Chondrocyte (in vitro differentiated cells): ENCODE results near the gene SPAG5. TPM values are rescaled to one million over a fixed set of nuclear protein-coding genes. Genes with fewer than 3 reads are reported as not detected.
A peak's percentile ranks its signal among the peaks of the same experiment; 100 is the strongest.

Experiments
- DNase-seq: peaks from one replicate; pipeline ENCODE4 v3.0.0; 2021; ENCODE audit warnings: mixed read lengths, low spot score
- H3K27ac Mint-ChIP-seq: one replicate; pipeline ENCODE4 v1.8.0; 2021; ENCODE audit warnings: mild to moderate bottlenecking, moderate library complexity, mixed read lengths; ENCODE audit not compliant: unreplicated experiment
- H3K27me3 Mint-ChIP-seq: 2 replicates; pipeline ENCODE4 v1.8.0; 2021; ENCODE audit warnings: low read depth, mixed read lengths
- H3K36me3 Mint-ChIP-seq: 2 replicates; pipeline ENCODE4 v1.8.0; 2021; ENCODE audit warnings: low read depth, mixed read lengths
- H3K4me1 Mint-ChIP-seq: 2 replicates; pipeline ENCODE4 v1.8.0; 2021; ENCODE audit warnings: low read depth, mild to moderate bottlenecking, mixed read lengths
- H3K4me3 Mint-ChIP-seq: one replicate; pipeline ENCODE4 v1.8.0; 2021; ENCODE audit warnings: mild to moderate bottlenecking, moderate library complexity, mixed read lengths; ENCODE audit not compliant: unreplicated experiment
- H3K9me3 Mint-ChIP-seq: 2 replicates; pipeline ENCODE4 v1.8.0; 2021; ENCODE audit warnings: low read depth, mixed read lengths
- long read RNA-seq: library from polyadenylated mRNA; stranded (forward); transcript quantifications from one replicate; pipeline ENCODE4 v2.0.0, GENCODE V29; 2021
- total RNA-seq: library from RNA; stranded (reverse); gene quantifications from 3 replicates; pipeline ENCODE4 v1.2.1, GENCODE V29; 2021
- TF ChIP-seq, protein P1 (sequence below): fragments of 200-600 bp; sonication (generic); IDR thresholded peaks from 2 replicates; pipeline ENCODE4 v1.5.0; 2021; ENCODE audit warnings: antibody characterized with exemption, mild to moderate bottlenecking, moderate library complexity

Gene SPAG5, protein sequence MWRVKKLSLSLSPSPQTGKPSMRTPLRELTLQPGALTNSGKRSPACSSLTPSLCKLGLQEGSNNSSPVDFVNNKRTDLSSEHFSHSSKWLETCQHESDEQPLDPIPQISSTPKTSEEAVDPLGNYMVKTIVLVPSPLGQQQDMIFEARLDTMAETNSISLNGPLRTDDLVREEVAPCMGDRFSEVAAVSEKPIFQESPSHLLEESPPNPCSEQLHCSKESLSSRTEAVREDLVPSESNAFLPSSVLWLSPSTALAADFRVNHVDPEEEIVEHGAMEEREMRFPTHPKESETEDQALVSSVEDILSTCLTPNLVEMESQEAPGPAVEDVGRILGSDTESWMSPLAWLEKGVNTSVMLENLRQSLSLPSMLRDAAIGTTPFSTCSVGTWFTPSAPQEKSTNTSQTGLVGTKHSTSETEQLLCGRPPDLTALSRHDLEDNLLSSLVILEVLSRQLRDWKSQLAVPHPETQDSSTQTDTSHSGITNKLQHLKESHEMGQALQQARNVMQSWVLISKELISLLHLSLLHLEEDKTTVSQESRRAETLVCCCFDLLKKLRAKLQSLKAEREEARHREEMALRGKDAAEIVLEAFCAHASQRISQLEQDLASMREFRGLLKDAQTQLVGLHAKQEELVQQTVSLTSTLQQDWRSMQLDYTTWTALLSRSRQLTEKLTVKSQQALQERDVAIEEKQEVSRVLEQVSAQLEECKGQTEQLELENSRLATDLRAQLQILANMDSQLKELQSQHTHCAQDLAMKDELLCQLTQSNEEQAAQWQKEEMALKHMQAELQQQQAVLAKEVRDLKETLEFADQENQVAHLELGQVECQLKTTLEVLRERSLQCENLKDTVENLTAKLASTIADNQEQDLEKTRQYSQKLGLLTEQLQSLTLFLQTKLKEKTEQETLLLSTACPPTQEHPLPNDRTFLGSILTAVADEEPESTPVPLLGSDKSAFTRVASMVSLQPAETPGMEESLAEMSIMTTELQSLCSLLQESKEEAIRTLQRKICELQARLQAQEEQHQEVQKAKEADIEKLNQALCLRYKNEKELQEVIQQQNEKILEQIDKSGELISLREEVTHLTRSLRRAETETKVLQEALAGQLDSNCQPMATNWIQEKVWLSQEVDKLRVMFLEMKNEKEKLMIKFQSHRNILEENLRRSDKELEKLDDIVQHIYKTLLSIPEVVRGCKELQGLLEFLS
- 10.3 to 20.3 TPM (median 12.9 TPM) in 3 replicates for total RNA-seq
- long read RNA-seq, full-length matches to known transcripts, result 25 of 32 reads
- long read RNA-seq, partial matches to known transcripts, result 1 of 32 reads
- long read RNA-seq, other reads (novel, unspliced or antisense), result 6 of 32 reads

DNA sequence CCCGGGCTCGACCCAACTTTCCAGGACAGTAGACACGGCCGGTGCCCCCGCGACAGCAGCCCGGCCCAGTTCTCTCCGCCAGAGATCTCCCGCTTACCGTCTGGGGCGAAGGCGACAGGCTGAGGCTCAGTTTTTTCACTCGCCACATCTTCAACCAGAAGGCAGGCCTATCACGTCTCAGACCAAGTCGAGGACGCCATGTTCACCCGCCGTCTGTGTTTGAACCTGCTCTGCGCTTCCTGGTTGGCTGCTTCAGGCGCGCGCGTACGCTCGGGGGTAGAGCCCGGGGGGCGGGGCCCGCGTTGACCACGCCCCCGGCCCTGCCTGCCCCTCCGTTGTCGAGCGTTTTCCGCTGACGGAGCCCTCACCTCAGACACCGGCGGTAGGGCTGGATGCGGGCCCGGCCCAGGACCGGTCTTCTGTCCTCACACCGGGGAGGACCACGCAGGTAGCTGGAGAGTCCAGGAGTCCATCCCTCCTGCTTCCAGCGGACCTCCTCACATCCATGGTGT is at the start of gene SPAG5:
Gene SPAG5 (minus strand): TSS at position 227 of the 512 bp plus-strand sequence. CDS start 79 bp downstream, at position 148.
- TF ChIP-seq, protein P1, sequence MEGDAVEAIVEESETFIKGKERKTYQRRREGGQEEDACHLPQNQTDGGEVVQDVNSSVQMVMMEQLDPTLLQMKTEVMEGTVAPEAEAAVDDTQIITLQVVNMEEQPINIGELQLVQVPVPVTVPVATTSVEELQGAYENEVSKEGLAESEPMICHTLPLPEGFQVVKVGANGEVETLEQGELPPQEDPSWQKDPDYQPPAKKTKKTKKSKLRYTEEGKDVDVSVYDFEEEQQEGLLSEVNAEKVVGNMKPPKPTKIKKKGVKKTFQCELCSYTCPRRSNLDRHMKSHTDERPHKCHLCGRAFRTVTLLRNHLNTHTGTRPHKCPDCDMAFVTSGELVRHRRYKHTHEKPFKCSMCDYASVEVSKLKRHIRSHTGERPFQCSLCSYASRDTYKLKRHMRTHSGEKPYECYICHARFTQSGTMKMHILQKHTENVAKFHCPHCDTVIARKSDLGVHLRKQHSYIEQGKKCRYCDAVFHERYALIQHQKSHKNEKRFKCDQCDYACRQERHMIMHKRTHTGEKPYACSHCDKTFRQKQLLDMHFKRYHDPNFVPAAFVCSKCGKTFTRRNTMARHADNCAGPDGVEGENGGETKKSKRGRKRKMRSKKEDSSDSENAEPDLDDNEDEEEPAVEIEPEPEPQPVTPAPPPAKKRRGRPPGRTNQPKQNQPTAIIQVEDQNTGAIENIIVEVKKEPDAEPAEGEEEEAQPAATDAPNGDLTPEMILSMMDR, result no peak
- Mint-ChIP-seq H3K27me3 (no peaks in the 10 kb centered on the region), H3K4me1 (peaks cover 21% of the 10 kb centered on the region), H3K9me3 (no peaks in the 10 kb centered on the region), H3K36me3 (no peaks in the 10 kb centered on the region), H3K27ac (peak within 1 kb of the TSS; percentile 97), H3K4me3 (peak within 1 kb of the TSS; percentile 86)
- DNase-seq, result peak; percentile 96

DNA sequence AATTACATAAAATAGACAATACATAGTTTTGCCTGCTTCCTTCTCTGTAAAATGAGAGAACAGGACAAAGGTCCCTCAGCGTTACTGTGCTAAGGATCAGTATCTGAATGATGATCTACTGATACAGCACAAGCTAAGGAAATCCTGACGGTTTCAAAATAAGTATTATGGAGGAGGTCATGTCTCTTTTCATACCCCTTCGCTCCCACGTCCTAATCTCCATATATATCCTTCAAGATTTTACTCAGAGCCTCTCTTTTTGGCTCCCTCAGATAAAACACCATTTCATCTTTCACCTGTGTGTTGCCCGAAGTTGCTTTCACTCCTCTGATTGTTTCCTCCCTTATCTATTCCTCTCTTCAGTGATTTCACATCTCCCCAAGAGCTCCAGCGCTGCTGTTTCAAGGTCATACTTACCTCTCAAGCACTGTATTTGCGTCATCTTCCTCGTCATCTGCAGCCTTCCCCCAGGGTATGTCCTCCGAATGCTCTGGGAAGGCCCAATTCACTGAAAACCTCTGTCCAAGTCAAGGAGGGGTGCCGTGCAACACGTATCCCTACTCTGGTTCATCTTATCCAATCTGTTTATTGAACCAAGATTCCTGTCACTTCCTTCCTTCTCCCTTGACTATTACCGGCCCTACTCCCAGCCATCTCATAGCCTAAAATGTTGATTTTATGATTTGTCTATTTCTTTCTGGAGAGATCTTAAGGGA is 47.4 kb upstream of the SPAG5 start:
- Mint-ChIP-seq H3K4me1 (peaks cover 36% of the 10 kb centered on the region), H3K27ac (peak overlapping the region; percentile 88), H3K4me3 (peak overlapping the region; percentile 79), H3K9me3 (no peaks in the 10 kb centered on the region), H3K27me3 (no peaks in the 10 kb centered on the region), H3K36me3 (peaks cover 15% of the 10 kb centered on the region)
- DNase-seq, result no peak
- TF ChIP-seq, protein P1, result no peak

DNA sequence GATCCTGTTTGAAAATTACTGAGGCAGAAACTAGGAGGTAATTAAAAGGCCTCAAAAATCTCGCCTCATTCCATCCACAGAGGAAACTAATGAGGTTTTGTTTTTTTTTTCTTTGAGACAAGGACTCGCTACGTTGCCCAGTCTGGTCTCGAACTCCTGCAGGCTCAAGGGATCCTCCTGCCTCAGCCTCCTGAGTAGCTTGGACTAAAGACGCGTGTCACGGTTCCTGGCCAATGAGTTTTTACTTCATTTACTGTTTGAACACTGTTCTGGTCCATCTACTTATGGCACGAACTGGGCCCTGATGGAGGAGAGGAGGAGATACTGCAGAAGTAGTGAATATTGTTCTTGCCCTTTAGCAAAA is 46.7 kb upstream of the SPAG5 start:
- TF ChIP-seq, protein P1, result no peak
- H3K36me3 Mint-ChIP-seq, result peaks cover 16% of the 10 kb centered on the region
- H3K9me3 Mint-ChIP-seq, result no peaks in the 10 kb centered on the region
- H3K27ac Mint-ChIP-seq, result peak overlapping the region; percentile 88
- H3K4me3 Mint-ChIP-seq, result peak overlapping the region; percentile 79
- peaks cover 36% of the 10 kb centered on the region for H3K4me1 Mint-ChIP-seq
- DNase-seq, result no peak
- no peaks in the 10 kb centered on the region for H3K27me3 Mint-ChIP-seq

DNA sequence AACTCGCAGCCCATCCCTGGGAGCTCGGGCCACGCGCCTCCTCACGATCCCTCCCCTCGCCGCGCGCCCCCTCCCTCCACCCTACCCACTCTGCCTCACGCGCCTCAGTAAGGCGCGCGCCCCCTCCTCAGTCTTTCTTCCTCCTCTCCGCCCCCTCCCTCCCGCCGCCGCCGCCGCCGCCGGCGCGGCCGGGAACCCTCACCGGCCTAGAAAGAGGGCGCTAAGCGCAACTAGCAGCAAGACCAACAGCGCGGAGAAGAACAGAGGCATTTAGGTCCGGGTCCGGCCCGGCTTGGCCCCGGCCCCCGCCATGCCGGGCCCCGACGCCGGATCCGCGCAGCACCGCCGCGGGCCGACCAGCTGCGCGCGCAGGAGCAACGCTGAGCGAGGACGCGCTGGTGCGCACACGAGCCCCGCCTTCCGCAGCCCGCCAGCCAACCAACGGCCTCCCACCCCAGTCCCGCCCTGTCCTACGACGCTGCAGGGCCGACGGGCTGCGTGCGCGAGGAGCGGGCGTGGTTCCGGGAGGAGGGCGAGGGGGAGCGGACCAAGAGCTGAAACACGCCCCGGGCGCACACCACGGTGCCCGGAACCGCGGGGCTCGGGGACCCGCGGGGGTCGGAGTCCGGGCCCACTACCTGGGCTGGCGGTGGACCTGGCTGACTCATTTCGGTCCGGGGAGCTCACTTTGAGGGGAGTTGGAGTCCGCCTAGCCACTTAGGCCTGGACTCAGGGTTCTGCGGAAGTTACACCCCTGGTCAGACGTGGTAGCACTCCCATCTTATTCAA is 46.2 kb upstream of the SPAG5 start, which contains the start of gene BLTP2:
Gene BLTP2 (minus strand): TSS at position 372 of the 789 bp plus-strand sequence. CDS start 102 bp downstream, at position 270.
- peak within 1 kb of the TSS; percentile 90 for H3K27ac Mint-ChIP-seq
- H3K4me3 Mint-ChIP-seq, result peak within 1 kb of the TSS; percentile 79
- TF ChIP-seq, protein P1, result no peak
- H3K27me3 Mint-ChIP-seq, result no peaks in the 10 kb centered on the region
- peaks cover 36% of the 10 kb centered on the region for H3K4me1 Mint-ChIP-seq
- H3K36me3 Mint-ChIP-seq, result peaks cover 18% of the 10 kb centered on the region
- H3K9me3 Mint-ChIP-seq, result no peaks in the 10 kb centered on the region
- peak; percentile 98 for DNase-seq
